CD4-positive, alpha-beta T cell (primary cell): Measurements from ENCODE around the gene MYO3A. TPM values are rescaled to one million over a fixed set of nuclear protein-coding genes. Genes with fewer than 3 reads are reported as not detected.

ENCODE experiments used
- ATAC-seq: fragments of 200-7000 bp; cut with Tn5 transposase; one replicate; pipeline ENCODE4 v1.10.0; 2022; ENCODE audit warnings: mild to moderate bottlenecking; ENCODE audit not compliant: poor library complexity
- CTCF ChIA-PET: fragments of 350-600 bp; sonication (Branson Sonifier 250); formaldehyde crosslinking; loops from one replicate; lab custom pipeline; 2021; ENCODE audit warnings: antibody characterized with exemption, inconsistent platforms; lab: Charles Lee
- POLR2A ChIA-PET: fragments of 350-600 bp; sonication (Branson Sonifier 250); formaldehyde crosslinking; loops from one replicate; lab custom pipeline; 2021; ENCODE audit warnings: antibody characterized with exemption, inconsistent platforms; lab: Charles Lee
- DNase-seq, 14 experiments: peaks; one replicate each; pipeline ENCODE4 v3.0.0-alpha.2; 2013 to 2020; ENCODE audit warnings: mixed read lengths in 2 of 14
- H3K27ac ChIP-seq, 2 donors: one replicate each; pipeline versions ENCODE4 v1.5.1 to v1.7.0; 2013; ENCODE audit warnings: low read length in 2 of 2, low read depth in 1 of 2, mild to moderate bottlenecking in 1 of 2
- H3K27me3 ChIP-seq, 2 experiments: 1 replicate in 1 of 2; 2 replicates in 1 of 2; pipeline versions ENCODE4 v1.6.1 to v1.7.0; 2013; ENCODE audit warnings: low read length in 2 of 2, control low read depth in 1 of 2, mild to moderate bottlenecking in 1 of 2, moderate library complexity in 1 of 2; ENCODE audit not compliant: insufficient read depth in 2 of 2, control insufficient read depth in 1 of 2
- H3K36me3 ChIP-seq: one replicate; pipeline ENCODE4 v1.6.1; 2013; ENCODE audit warnings: low read length, control low read depth; ENCODE audit not compliant: insufficient read depth
- H3K4me1 ChIP-seq: one replicate; pipeline ENCODE4 v1.6.1; 2013; ENCODE audit warnings: low read length, control low read depth; ENCODE audit not compliant: insufficient read depth
- H3K4me3 ChIP-seq: one replicate; pipeline ENCODE4 v1.5.1; 2013; ENCODE audit warnings: mild to moderate bottlenecking, low read length, moderate library complexity
- H3K9me3 ChIP-seq, 2 experiments: 1 replicate in 1 of 2; 2 replicates in 1 of 2; pipeline versions ENCODE4 v1.6.1 to v1.7.0; 2013; ENCODE audit warnings: low read length in 2 of 2, mild to moderate bottlenecking in 2 of 2, control low read depth in 1 of 2, moderate library complexity in 1 of 2; ENCODE audit not compliant: control insufficient read depth in 1 of 2, insufficient read depth in 1 of 2
- H3K27ac Mint-ChIP-seq: one replicate; pipeline ENCODE4 v1.8.0; 2020; ENCODE audit warnings: mixed read lengths
- H3K27me3 Mint-ChIP-seq: one replicate; pipeline ENCODE4 v1.8.0; 2021; ENCODE audit warnings: mixed read lengths
- H3K36me3 Mint-ChIP-seq: one replicate; pipeline ENCODE4 v1.8.0; 2021; ENCODE audit warnings: low read depth, mixed read lengths
- H3K4me1 Mint-ChIP-seq: one replicate; pipeline ENCODE4 v1.8.0; 2021; ENCODE audit warnings: low read depth, mixed read lengths
- H3K4me3 Mint-ChIP-seq: one replicate; pipeline ENCODE4 v1.8.0; 2020; ENCODE audit warnings: mild to moderate bottlenecking, mixed read lengths
- H3K9me3 Mint-ChIP-seq: one replicate; pipeline ENCODE4 v1.8.0; 2020; ENCODE audit warnings: mixed read lengths
- CTCF ChIP-seq: fragments of 200-600 bp; IDR thresholded peaks from one replicate; pipeline ENCODE4 v1.8.0; 2022; ENCODE audit warnings: antibody characterized with exemption, mild to moderate bottlenecking
- intact Hi-C, 2 experiments: fragments of 100-400 bp; cut with DNase I in 1 of 2; cut with micrococcal nuclease in 1 of 2; formaldehyde crosslinking; loops; one replicate each; pipeline versions ENCODE4 v1.15.1 to v1.9.0; 2023 to 2025; cut with DNase I, micrococcal nuclease
- total RNA-seq, 174 experiments: library from RNA in 2 of 174; stranded (reverse) in 2 of 174; gene quantifications; one replicate each; pipeline ENCODE4 v1.2.3 and lab custom pipeline; 2021 to 2026

Gene MYO3A
- total RNA-seq, 2 experiments from 2014 or later, result not detected

DNA sequence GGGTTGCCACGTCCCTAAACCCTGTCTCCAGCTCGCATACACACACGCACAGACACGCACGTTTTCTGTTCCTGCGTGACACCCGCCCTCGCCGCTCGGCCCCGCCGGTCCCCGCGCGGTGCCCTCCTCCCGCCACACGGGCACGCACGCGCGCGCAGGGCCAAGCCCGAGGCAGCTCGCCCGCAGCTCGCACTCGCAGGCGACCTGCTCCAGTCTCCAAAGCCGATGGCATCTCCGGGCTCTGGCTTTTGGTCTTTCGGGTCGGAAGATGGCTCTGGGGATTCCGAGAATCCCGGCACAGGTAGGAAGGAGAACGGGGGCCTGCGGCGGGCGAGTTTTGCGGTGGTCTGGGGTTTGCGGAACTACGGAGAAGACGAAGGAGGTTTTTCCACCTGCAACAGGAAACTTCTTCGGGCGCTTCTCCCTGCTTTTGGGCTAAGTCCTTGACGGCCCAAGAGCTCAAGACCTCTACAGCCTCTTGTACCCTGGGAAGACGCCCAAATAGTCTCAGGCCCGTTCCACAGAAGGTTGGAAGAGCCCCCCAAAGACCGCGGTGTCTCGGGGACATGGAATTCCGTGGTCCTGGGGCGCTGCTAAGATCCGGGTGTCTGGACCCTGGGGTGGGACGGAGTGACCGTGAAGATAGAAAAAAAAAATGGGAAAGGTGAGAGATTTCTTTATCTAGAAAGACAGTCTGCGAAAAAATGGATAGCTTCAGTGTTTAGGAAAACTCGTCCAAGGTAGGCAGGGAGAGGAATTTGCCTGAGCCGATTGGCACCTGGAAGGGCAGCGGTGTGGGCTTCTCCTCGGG lies 282.8 kb downstream of the MYO3A start, which contains the start of gene GAD2:
Gene GAD2, plus strand, starts transcription at position 190 of the 811 bp plus-strand sequence. Its CDS starts 36 bp downstream, at position 226.
- Histone ChIP-seq H3K9me3 (peaks cover 0 to 23% of the 10 kb centered on the region in 2 experiments), H3K4me3 (no peak within 1 kb of the TSS), H3K27ac (no peak within 1 kb of the TSS), H3K36me3 (no peaks in the 10 kb centered on the region), H3K4me1 (peaks cover 29% of the 10 kb centered on the region), H3K27me3 (peaks cover 68 to 98% of the 10 kb centered on the region in 2 experiments)
- Mint-ChIP-seq H3K4me1 (peaks cover 25% of the 10 kb centered on the region), H3K4me3 (peak within 1 kb of the TSS; percentile 44), H3K27ac (no peak within 1 kb of the TSS), H3K36me3 (no peaks in the 10 kb centered on the region), H3K27me3 (peaks cover 93% of the 10 kb centered on the region), H3K9me3 (no peaks in the 10 kb centered on the region)
- DNase-seq (no peak), ATAC-seq (no peak)
- ChIA-PET POLR2A (no interaction called here), CTCF (no interaction called here)
- no peak for TF ChIP-seq CTCF
- intact Hi-C loops, result loop anchor here in 1 of 2 experiments (10.0 kb wide), 1 partner anchor 58 kb away; no protein-coding TSS in a partner anchor

DNA sequence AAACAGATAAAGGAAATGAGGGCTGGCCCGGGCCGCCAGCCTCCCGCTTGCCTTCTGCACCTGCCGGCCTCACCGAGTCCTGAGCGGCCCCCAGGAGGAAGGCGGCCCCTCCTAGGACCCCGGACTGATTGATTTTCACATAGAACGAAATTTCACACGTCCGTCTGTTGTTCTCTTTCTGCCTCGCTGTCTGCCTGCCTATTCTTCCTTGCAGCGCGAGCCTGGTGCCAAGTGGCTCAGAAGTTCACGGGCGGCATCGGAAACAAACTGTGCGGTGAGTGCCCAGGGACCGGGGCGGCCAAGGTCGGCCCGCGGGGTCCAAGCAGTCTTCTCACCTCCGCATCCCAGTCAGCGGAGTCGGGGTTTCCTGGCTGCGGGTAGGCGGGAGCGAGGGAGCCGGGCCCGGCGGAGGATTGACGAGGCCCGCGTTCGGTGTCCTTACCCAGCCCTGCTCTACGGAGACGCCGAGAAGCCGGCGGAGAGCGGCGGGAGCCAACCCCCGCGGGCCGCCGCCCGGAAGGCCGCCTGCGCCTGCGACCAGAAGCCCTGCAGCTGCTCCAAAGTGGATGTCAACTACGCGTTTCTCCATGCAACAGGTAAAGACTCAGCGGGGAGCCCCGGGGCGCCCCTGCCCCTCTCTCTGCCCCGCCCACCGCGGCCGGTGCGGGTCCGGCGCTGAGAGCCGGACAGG lies 283.5 kb downstream of the MYO3A start:
- no peak overlapping the region for H3K4me3 Mint-ChIP-seq
- H3K27ac Mint-ChIP-seq, result no peak overlapping the region
- no peak for ATAC-seq

More for the DNA sequence above, 283.5 kb downstream of the MYO3A start:
- no peak overlapping the region for H3K4me3 ChIP-seq
- H3K36me3 ChIP-seq, result no peaks in the 10 kb centered on the region
- intact Hi-C loops, result loop anchor here in 1 of 2 experiments (10.0 kb wide), 1 partner anchor 57 kb away; no protein-coding TSS in a partner anchor
- ChIA-PET CTCF (no interaction called here), POLR2A (interaction anchor here (0.5 kb wide), 1 partner anchor 411 kb away, joined by 3 read pairs; no protein-coding TSS in a partner anchor)
- H3K4me1 ChIP-seq, result peaks cover 29% of the 10 kb centered on the region
- no peak for DNase-seq
- peaks cover 93% of the 10 kb centered on the region for H3K27me3 Mint-ChIP-seq
- H3K9me3 ChIP-seq, result peaks cover 0 to 21% of the 10 kb centered on the region in 2 experiments
- no peak for TF ChIP-seq CTCF
- no peaks in the 10 kb centered on the region for H3K36me3 Mint-ChIP-seq
- H3K4me1 Mint-ChIP-seq, result peaks cover 25% of the 10 kb centered on the region
- H3K27ac ChIP-seq, result no peak overlapping the region
- peaks cover 67 to 98% of the 10 kb centered on the region in 2 experiments for H3K27me3 ChIP-seq
- H3K9me3 Mint-ChIP-seq, result no peaks in the 10 kb centered on the region
